HL-60/S4 treated with phorbol 12-myristate 13-acetate at 8.2 ng/mL for 4 days and 3 days (cell line): ENCODE results near the gene MAPKAP1.
"Not testable (repeated sequence)": the region's sequence is repeated elsewhere in the genome, so short reads cannot be mapped to it uniquely, and the experiment has no call there.

Experiments used
- in situ Hi-C: fragments of 300-500 bp; cut with MboI; formaldehyde crosslinking; loops from 2 replicates; pipeline ENCODE4 v1.15.0; 2022; ENCODE audit warnings: low sequenced_read_pairs

Gene MAPKAP1

DNA sequence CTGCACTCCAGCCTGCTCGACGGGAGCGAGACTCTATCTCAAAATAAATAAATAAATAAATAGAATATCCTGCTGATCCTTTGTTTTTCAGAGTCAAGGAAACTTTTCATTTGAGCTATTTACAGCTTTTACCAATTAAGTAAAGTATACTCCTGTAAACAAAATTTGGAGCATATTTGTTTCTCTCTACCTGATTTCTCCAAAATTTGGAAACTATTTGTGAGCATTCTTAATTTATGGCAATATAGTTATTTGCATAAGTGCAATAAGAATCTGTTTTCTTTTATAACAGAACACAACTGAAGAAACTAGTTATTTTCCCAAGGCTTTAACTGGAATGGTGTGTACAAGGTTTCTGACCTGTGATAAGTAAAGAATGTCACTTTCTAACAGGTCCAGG is 135.2 kb downstream of the MAPKAP1 start:
- in situ Hi-C loops, result not testable (repeated sequence)

DNA sequence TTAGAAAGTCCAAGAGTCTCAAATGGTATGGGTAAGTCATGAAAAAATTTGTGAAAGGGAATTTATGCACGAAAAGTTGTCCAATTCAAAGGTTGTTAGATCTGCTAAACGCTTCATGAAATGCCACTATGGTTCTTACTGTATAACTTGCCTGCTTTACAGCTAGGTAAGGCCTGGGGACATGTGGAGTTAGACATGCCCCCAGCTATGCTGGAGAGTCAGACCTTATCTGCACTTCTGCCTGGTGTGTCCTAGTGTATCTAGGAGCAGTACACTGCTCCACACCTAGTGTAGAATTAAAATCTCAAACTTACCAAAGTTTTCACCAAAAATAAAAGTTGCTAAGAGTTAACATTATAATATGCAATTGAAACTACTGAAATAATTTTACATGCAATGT is 136.8 kb downstream of the MAPKAP1 start:
- in situ Hi-C loops, result no loop called here

DNA sequence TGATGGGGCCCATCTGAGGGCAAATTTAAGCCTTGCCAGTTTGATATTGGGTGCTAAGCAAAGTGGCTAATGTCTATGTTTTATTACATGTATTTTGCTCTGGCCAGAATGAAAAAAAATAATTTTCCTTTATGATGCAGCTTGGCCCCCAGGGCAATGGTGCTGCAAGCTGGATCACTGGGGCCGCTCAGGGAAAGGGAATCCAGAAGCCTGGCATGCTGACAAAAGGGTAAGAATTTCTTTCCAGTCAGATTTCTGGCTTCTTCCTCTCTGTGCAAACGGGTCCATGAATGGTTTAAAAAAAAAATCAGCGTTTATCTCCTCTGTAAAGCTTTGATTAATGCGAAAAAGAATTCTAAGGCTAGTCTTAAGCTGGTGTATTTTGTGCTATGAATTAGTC is 138.4 kb downstream of the MAPKAP1 start:
- in situ Hi-C loops, result no loop called here

DNA sequence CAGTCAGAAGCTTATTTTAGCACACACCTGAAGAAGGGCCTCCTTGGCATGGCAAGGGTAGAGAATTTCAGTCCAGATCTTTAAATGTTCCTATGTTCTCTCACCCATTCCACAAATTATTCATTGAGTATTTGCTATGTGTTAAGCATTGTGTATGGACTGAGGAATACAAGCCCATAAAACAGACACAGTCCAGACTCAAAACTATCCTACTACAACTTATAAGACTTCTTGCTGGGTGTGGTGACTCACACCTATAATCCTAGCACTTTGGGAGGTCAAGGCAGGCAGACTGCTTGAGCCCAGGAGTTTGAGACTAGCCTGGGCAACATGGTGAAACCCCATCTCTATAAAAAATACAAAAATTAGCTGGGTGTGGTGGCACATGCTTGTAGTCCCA is 141.0 kb downstream of the MAPKAP1 start:
- in situ Hi-C loops, result not testable (repeated sequence)

DNA sequence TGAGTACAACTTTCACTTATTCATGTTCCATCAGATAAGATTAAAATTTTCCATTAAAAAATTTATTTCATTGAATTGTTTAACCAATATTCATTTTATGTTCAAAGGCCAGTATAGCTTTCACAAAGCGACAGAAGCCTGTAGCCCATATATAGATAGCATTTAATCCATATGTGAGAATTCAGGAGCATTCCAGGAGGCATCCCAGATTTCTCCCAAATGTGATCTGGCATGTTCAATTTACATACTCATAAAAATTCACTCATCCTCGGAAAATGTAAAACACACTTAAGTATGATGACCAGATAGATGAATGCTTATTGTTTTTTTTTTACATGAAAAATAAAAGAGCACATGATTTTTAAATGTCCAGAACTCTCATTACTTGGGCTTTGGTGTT is 141.9 kb downstream of the MAPKAP1 start:
- in situ Hi-C loops, result no loop called here

DNA sequence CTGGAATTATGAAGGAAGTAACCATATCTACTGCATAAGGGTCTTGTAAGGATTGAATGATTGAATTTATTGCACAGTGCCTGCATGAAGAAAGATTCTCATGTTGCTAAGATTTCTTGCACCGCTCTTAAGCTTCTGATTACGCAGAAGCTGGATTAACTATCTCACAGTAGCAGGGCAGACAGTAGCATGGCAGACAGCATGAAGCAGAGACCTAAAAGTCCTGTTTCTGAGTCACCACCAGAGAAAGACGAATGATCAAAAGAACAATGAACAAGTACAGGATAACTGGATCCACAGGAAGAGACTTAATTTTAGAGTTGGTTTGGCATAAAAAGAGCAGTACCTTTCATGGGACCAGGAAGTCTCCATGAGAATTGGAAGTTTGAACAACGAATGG is 142.4 kb downstream of the MAPKAP1 start:
- in situ Hi-C loops, result no loop called here

DNA sequence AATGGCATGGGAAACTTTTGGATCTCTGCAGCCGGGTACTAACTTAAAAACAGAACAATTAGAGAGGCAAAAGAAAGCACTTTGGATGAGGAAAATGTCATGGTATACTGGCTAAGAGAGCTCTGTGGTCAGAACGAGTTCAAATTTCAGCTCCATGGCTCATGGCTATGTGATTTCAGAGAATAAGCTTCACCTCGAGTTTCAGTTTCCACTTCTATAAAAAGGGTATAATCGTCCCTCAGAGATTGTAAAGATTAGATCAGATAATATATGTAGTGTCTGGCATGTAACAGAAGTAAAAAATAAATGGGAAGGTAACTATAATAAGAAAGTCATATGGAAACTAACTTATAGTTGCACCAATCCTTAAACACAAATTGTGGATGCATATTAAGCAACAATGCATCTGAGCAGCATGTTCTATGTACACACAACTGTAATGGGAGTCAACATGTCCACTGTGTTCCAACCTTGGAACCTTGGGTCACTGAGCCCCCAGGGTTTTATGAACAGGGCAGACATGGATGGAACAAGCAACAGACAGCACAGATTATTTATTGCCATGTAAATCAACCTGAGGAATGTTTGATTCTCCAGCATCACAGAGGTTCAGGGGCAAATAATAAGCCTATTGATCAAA is 145.4 kb downstream of the MAPKAP1 start:
- in situ Hi-C loops, result no loop called here

DNA sequence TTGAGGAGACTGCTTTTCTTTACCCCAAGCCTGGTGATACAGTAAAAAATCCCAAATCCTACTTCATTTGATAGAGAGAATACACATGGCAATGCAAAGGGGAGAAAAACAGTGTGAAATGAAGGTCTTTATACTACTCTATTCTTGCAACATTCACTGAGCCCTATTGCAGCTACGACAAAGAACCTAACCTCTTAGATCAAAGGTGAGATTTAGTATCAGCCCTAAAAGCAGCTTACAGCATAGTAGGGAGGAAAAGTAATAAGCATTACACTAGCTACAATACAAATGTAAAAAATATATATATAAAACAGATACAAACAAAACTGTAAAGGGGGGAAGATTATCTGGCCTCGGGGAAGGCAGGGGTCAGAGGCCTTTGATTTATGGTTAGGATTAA is 147.1 kb downstream of the MAPKAP1 start:
- in situ Hi-C loops, result no loop called here

DNA sequence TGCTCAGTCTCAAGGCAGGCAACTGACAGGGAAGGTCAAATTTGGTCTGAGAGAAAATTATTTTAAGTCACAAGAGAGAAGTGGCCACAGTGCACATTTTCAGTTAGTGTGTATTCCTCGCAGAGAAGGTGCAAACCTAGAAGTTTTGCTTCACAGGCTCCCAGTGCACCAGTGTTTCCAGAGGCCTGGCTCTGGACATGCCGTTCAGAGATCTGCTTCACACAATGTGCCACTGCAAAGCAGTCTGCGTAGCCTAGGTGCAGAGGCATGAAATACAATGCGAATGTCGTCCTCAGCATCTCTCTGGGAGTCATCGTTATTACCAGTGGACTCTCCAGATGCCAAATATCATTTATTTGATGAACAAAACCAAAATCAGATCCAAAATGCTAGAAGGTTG is 147.8 kb downstream of the MAPKAP1 start:
- in situ Hi-C loops, result no loop called here

DNA sequence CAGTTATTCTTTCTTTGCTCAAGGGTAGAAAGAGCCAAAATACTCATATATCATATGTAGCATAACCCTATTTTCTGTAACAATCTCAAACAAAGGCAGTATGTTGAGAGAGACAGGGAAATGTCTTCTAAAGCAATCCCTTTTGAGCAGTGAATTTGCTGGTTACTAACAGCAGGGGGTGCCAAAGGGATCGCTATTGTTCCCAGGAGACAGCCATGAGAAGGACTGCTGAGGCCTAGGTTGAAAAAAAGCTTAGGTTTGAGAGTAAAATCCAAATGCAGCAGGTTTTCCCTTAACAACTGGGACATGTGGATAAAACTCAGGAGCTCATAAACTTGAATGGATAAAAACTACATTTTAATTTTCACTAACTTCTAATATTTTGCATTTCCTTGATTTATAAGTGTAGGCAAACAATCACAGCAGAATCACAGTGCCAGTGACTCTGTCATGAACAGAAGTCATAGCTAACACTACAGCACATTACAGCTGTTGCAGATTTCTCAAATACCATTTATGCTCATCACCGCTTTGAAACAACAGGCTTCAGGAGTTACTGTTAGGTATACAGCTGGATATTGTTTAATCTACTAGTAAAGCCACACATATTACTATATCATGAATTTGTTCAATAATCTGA is 148.4 kb downstream of the MAPKAP1 start:
- in situ Hi-C loops, result no loop called here

DNA sequence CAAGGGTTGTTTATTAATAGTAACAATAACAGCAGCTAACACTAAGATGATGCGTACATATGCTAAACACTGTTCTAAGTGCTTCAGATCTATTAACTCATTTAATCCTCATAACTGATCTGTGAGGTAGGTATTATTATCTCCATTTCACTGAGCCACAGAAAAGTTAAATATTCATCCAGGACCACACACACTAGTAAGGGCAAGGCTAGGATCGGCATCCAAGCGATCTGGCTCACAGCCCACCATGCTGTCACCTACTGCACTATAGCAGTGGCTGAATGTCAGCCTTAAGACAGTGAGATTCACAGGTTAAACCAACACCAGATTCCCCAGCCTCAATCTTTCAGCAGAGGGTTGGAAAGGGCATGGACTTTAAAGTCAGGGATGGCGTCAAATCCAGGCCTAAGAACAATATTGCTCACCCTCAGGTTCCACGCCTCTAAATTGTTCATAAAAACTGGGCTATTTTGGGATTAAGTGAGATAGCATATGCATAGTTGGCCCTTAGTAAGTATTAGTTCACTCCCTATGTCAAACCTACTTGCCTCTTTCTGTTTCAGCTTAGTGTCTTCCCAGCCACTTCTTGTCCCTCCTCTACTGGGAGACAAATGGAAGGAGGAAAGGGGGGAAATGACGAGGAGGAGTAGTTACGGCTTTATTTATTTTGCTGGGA is 150.8 kb downstream of the MAPKAP1 start:
- in situ Hi-C loops, result no loop called here

DNA sequence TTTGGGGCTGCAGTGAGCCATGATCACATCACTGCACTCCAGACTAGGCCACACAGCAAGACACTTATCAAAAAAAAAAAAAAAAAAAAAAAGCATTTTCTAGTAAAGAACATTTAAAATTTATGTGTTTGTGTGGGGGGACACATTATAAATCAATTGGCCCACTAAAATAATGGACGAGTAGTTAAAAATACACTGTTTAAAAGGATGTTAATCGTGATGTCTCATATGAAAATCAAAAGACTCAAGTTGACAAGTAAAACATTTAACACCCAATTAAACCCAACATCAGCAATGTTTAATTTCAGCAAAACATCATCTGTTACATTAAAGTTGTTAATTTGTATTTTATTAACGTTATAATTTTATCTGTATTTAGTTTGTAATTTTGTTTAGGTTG is 152.3 kb downstream of the MAPKAP1 start:
- in situ Hi-C loops, result no loop called here

DNA sequence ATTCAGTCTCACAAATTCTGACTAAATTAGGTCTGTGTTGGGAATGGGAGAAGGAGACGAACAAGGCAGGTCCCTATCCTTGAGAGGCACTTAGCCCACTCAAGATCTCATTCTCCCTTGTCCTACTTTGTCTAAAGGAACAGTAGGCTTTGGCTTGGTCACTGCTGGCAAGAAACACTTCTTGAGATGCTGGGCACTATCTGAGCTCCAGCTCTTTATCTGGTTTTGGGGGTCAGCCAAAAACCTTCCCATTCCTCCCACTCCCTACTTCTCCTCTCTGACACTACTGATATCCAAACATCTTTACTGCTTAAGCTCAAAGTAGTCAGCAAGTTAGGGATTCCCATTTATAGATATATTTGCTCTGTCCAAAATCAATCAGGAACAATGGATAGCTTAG is 155.2 kb downstream of the MAPKAP1 start:
- in situ Hi-C loops, result no loop called here

DNA sequence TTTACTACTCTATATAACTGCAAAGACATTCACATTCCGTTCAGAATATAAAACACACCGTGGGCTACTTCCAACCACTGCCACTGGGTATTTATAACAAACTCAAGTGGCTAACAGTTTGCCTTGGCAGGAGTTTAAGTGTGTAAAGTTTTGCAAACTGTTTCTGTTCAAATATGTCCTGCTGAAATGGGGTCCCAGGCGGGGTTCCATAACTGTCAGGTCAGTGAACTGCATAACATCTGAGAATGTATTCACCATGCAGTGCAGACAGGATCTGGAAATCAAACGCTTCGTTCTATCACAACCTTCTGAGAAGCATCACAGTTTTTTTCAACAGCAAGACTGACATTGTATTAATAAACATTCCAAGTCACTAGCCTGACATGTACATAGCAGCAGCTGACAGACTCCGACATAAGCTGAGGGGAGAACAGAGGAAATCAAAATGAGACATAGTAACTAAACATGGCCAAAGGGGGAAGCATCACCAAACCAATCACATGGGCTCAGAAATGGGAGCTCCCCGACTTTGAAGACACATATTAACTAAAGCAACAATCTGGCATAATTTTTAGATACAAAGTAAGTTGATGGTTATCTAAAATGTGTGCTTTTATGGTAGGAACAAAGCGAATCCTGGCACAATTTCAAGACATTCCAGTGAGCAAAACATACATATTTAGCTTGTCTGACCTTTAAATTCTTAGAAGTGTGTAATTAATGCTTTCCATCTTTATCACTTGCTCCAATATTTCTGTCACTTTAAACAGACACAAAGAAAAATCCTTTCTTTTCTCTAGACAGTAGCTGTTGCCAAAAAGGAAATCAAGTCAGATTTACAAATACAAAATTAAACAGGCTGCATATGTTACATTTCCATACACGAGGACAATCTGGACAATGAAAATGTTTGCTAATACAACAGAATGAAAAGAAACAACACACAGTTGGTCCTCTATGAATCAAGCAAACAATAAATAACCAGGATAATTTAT is 156.8 kb downstream of the MAPKAP1 start:
- in situ Hi-C loops, result no loop called here

DNA sequence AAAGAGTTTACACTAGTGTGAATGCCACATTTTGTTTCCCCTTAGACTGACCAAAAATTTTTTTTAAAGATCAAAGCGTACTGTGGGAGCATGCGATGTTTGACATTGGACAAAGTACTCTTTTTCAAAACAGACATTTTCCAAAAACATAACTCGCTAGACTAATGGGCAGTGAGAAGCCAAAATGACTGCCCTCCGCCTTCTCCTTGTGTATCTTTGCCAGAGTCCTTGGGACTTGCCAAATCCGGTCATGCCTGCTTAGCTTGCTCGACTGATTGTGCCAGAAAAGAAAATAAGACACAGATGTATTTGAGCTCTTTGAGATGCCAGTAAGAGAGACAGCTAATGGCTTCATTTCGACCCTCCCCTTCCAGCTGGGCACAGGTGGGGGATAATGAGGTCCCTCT is 157.5 kb downstream of the MAPKAP1 start:
- in situ Hi-C loops, result no loop called here

DNA sequence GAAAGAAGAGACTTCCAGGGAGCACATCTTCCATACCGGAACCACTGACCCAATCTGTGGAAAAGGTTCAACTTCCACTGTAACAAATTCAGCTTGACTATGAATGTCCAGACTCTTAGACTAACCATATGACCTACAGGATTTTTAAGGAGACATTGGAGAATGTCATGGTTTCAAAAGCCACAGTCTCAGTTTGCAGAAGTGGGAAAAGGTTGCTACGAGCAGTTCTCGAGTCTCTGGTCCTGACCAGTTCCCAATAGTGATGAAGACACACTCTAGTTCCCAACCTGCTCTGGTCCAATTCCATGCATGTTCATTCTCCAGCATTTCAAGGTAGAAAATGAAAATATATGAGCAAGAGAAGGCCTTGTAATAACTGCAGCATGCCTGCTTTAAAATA is 158.0 kb downstream of the MAPKAP1 start:
- in situ Hi-C loops, result no loop called here

DNA sequence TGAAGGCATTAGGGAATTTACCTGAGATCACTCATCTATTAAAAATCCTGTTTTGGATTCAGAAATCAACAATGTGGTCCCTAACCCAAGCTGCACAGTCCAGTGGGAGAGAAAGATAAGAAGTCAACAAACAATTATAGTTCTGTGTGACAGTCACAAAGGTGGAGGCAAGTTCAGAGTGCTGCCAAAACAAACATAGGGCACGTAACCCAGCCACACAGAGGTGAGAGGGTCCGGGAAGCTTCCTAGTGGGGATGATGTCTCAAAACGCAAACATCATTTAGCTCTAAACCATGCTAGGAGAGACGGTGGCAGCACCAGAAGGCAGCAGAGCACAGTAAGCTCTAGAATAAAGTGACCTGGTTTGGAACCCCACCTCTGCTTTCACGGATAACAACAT is 158.9 kb downstream of the MAPKAP1 start:
- in situ Hi-C loops, result no loop called here

DNA sequence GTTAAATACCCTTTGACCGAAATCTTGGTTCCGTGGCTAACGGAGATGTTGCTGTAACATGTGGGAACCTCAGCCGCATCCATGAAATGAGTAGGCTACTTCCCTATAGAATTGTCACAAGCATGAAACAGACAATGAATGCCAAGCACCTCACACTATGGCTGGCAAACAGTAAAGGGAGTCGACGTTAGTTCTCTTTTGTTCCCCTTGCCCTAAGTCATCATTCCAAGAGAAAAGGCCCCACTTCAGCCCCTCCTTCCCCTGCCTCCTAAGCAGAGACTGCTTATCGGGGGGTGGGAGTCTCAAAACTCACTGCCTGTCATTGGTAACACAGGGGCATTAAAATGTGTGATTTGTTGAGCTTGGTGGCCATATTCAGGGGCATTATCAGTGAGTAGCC is 159.6 kb downstream of the MAPKAP1 start:
- in situ Hi-C loops, result no loop called here

DNA sequence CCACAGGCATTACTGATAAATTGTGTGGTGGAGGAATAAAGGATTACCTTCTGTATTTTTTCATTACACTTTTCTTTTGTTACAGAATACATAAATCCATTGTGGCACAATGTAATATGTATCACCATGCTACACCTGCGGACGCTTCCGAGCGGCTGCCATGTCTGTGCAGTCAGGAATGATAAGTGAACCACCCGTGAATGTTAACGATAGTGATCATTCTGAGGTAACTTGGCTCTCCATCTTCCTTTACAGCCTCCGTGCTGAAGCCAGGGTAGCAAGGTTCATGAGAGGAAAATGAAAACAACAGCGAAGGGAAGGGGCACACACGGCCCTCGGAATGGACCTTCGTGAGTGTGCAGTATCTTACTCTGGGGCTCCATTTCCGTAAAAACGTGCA is 161.2 kb downstream of the MAPKAP1 start:
- in situ Hi-C loops, result no loop called here

DNA sequence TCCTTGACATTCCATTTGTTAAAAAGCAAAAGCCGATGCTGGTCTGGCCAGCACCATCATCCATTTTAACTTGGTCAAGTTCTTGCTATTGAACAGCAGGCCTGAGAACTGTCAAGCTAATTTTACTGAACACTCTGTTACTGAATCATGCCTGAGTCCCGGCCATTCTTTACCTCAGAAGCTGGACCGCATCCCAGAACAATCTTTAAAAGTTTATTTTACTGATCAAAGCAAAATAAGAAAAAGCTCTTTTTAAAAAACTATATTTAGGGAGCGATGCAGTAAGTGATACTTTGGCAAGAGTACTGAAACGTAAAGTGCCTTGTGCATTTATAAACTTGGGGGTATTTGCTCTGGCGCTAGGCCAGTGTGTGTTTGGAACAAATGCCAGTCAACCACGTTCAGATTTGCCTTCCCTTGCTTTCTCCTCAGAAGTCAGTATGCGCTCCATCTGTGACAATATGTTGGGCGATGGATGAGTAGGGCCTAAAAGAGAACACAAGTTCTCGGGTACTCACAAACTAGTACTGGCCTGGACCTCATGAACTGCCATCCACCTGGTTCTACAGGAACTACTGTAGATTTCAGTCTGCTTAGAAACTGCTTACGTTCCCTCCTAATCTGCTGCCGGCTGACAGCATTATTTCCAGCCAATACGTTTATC is 161.9 kb downstream of the MAPKAP1 start:
- in situ Hi-C loops, result no loop called here

DNA sequence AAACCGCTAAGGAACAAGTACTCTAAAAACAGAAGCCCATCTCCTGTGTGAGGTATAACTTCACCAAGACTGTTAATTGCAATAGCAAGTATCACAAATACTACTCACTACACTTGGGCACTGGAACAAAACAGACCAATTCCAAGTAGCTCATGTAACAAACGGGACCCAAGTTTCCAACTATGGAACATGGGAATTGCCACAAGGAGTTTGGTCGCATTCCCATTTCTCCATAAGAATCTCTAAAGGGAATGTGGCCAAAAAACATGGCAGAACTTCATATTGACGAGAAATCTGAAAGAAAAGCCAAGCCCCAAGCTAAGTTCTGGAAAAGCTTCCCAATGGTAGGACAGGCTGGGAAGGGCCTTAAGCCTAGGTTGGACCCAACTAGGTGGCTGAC is 162.5 kb downstream of the MAPKAP1 start:
- in situ Hi-C loops, result no loop called here
